Common myeloid progenitor, CD34-positive (primary cell): ENCODE data around the gene CDH13.

Experiments
- CTCF ChIA-PET: fragments of 350-600 bp; sonication (Branson Sonifier 250); formaldehyde crosslinking; loops from one replicate; lab custom pipeline; 2021; ENCODE audit warnings: antibody characterized with exemption; lab: Charles Lee
- POLR2A ChIA-PET: fragments of 350-600 bp; sonication (Branson Sonifier 250); formaldehyde crosslinking; loops from one replicate; lab custom pipeline; 2021; ENCODE audit warnings: antibody characterized with exemption; lab: Charles Lee
- DNase-seq, 3 donors: peaks; one replicate each; pipeline versions ENCODE4 v3.0.0 to v3.0.0-alpha.2; 2013
- H3K27ac ChIP-seq, 2 experiments: 1 replicate in 1 of 2; 2 replicates in 1 of 2; pipeline ENCODE4 v1.7.0; 2013; ENCODE audit warnings: inconsistent platforms in 2 of 2, low read length in 2 of 2, mild to moderate bottlenecking in 2 of 2, low read depth in 1 of 2, moderate library complexity in 1 of 2; ENCODE audit not compliant: severe bottlenecking in 2 of 2, insufficient read depth in 1 of 2, poor library complexity in 1 of 2
- H3K27me3 ChIP-seq, 5 experiments: replicated peaks in 2 of 5; 1 replicate in 3 of 5; 2 replicates in 2 of 5; pipeline versions ENCODE4 v1.6.1 to v1.7.0; 2013; ENCODE audit warnings: low read length in 4 of 5, mild to moderate bottlenecking in 2 of 5, moderate library complexity in 2 of 5, inconsistent platforms in 1 of 5; ENCODE audit not compliant: insufficient read depth in 5 of 5, control insufficient read depth in 4 of 5
- H3K36me3 ChIP-seq, 4 experiments: 1 replicate in 2 of 4; 2 replicates in 2 of 4; pipeline versions ENCODE4 v1.6.1 to v1.7.0; 2013; ENCODE audit warnings: low read length in 3 of 4, control low read depth in 1 of 4, mild to moderate bottlenecking in 1 of 4; ENCODE audit not compliant: control insufficient read depth in 4 of 4, insufficient read depth in 4 of 4
- H3K4me1 ChIP-seq, 4 experiments: 1 replicate in 3 of 4; 2 replicates in 1 of 4; pipeline versions ENCODE4 v1.6.1 to v1.7.1; 2013; ENCODE audit warnings: low read length in 3 of 4, mild to moderate bottlenecking in 3 of 4, control low read depth in 1 of 4, inconsistent platforms in 1 of 4, moderate library complexity in 1 of 4; ENCODE audit not compliant: control insufficient read depth in 4 of 4, insufficient read depth in 4 of 4; ENCODE audit errors: control extremely low read depth in 1 of 4
- H3K4me3 ChIP-seq, 7 experiments: 1 replicate in 4 of 7; 2 replicates in 3 of 7; pipeline versions ENCODE4 v1.5.1 to v1.7.0; 2013; ENCODE audit warnings: mild to moderate bottlenecking in 7 of 7, low read length in 6 of 7, moderate library complexity in 6 of 7, inconsistent platforms in 2 of 7, low read depth in 2 of 7, control low read depth in 1 of 7; ENCODE audit not compliant: insufficient read depth in 4 of 7, control insufficient read depth in 1 of 7; ENCODE audit errors: extremely low read depth in 1 of 7
- H3K9me3 ChIP-seq, 5 experiments: 1 replicate in 4 of 5; 2 replicates in 1 of 5; pipeline versions ENCODE4 v1.6.1 to v1.7.1; 2013; ENCODE audit warnings: low read length in 4 of 5, mild to moderate bottlenecking in 2 of 5, inconsistent platforms in 1 of 5, low read depth in 1 of 5, moderate library complexity in 1 of 5; ENCODE audit not compliant: control insufficient read depth in 4 of 5, insufficient read depth in 2 of 5; ENCODE audit errors: control extremely low read depth in 1 of 5
- WGBS: methylation state at CpG from one replicate; pipeline ENCODE4 v1.1.5; 2013; ENCODE audit not compliant: insufficient coverage; 5-methylcytosine and 5-hydroxymethylcytosine counted together

CDH13 gene

DNA sequence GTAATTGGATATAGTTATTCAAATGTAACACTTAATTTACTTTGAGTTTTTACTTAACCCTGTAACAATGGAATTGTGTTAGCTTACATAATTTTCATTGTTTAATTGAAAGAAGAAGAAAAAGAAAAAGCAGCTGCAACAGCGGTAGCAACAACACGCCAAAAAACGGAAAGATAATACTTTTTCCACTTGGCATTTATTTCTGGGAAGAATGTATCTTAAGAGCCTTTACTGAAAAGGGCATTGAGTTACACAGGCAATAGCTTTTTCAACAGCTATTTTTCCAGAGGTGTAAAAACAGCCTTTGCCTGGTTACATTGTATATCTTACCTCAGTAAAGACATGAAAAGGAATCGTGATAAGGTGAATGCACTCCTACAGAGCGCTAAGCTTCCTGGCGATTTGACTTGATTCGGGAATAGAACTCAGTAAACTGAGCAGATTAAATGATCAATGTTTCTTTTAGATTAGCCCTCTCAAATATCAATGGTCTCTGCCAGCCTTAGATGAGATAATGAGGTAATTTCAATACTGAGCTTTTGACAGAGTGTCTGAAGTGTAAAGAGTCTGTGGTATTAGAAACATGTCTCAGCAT is 311.3 kb downstream of the CDH13 start:
- Histone ChIP-seq H3K36me3 (no peaks in the 10 kb centered on the region), H3K9me3 (peaks cover 0 to 9% (median 4%) of the 10 kb centered on the region in 5 experiments), H3K4me1 (peaks cover 0 to 16% (median 0%) of the 10 kb centered on the region in 4 experiments), H3K4me3 (no peak overlapping the region), H3K27ac (no peak overlapping the region), H3K27me3 (peaks cover 0 to 2% (median 0%) of the 10 kb centered on the region in 5 experiments)
- ChIA-PET CTCF (interaction anchor here (0.5 to 1.8 kb wide), 3 partner anchors 11 to 1910 kb away, joined by 3 to 4 read pairs (median 3); no protein-coding TSS in a partner anchor), POLR2A (no interaction called here)
- WGBS = 89% methylated on average over 5 of the region's 7 CpGs
- no peak for DNase-seq

GRCh38 chr16:82943371-82943770 is 316.6 kb downstream of the CDH13 start:
- H3K4me1 ChIP-seq = no peaks in the 10 kb centered on the region
- no CpG with 5 or more reads among the region's 1 CpG for WGBS
- no peak overlapping the region for H3K4me3 ChIP-seq
- H3K36me3 ChIP-seq = no peaks in the 10 kb centered on the region
- H3K27me3 ChIP-seq = peaks cover 0 to 2% (median 0%) of the 10 kb centered on the region in 5 experiments
- no peaks in the 10 kb centered on the region for H3K9me3 ChIP-seq
- ChIA-PET CTCF (no interaction called here), POLR2A (no interaction called here)
- no peak for DNase-seq
- H3K27ac ChIP-seq = no peak overlapping the region

- peak; percentile 34 to 58 (median 56) for DNase-seq
- CTCF ChIA-PET = interaction anchor here (1.4 kb wide), 1 partner anchor 9 kb away, joined by 4 read pairs; no protein-coding TSS in a partner anchor
- WGBS = 50% methylated on average over 2 of the region's 12 CpGs
- Histone ChIP-seq H3K4me3 (no peak overlapping the region), H3K27me3 (peaks cover 0 to 2% (median 0%) of the 10 kb centered on the region in 5 experiments), H3K4me1 (no peaks in the 10 kb centered on the region), H3K36me3 (no peaks in the 10 kb centered on the region), H3K9me3 (no peaks in the 10 kb centered on the region), H3K27ac (no peak overlapping the region)
- POLR2A ChIA-PET = no interaction called here
Observed at GRCh38 chr16:82945420-82946101, 318.8 kb downstream of the CDH13 start.

GRCh38 chr16:82947698-82948097 is 320.9 kb downstream of the CDH13 start:
- Histone ChIP-seq H3K4me3 (no peak overlapping the region), H3K27ac (no peak overlapping the region), H3K27me3 (peaks cover 0 to under 1% (median 0%) of the 10 kb centered on the region in 5 experiments), H3K4me1 (no peaks in the 10 kb centered on the region), H3K36me3 (no peaks in the 10 kb centered on the region), H3K9me3 (no peaks in the 10 kb centered on the region)
- ChIA-PET POLR2A (interaction anchor here (0.6 kb wide), 1 partner anchor 105 kb away, joined by 3 read pairs; no protein-coding TSS in a partner anchor), CTCF (no interaction called here)
- no peak for DNase-seq

DNA sequence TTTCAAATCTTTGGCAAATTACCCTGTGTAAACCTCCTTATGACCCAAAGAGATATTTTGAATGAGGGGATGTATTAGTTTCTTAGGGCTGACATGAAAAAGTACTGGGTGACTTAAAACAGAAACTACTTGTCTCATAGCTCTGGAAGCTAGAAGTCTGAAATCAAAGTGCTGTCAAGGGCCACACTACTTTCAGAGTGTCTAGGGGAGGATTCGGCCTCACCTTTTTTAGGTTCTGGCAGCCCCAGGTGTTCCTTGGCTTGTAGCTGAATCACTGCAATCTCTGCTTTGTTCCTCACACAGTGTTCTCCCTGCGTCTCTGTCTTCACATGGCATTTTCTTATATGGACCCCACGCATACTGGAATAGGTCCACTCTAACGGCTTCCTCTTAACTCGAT is 322.2 kb downstream of the CDH13 start:
- Histone ChIP-seq H3K9me3 (no peaks in the 10 kb centered on the region), H3K36me3 (no peaks in the 10 kb centered on the region), H3K27me3 (no peaks in the 10 kb centered on the region), H3K4me3 (no peak overlapping the region), H3K4me1 (no peaks in the 10 kb centered on the region), H3K27ac (no peak overlapping the region)
- POLR2A ChIA-PET = no interaction called here
- CTCF ChIA-PET = no interaction called here
- DNase-seq = no peak
- WGBS = 90% methylated on average over 5 of the region's 5 CpGs

DNA sequence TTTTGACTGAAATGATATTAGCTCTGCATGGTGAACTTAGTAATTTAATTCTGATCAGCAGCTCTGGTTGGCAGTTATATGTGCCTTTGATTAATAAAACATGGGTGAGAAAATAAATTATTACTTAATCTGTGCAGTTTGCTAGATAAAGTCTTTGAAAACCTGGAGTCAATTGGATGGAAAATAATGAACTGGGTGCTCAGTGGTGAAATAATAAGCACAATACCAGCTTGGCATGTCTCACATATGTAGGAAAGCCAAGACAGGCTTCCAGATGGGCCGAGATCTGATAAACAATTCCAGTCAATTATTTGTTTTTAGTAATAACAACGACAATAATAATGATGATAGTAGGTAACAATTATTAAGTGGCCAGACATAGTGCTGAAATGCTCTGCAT is 326.7 kb downstream of the CDH13 start:
- ChIA-PET POLR2A (no interaction called here), CTCF (no interaction called here)
- WGBS = no CpG with 5 or more reads among the region's 2 CpGs
- Histone ChIP-seq H3K27ac (no peak overlapping the region), H3K4me3 (no peak overlapping the region), H3K4me1 (no peaks in the 10 kb centered on the region), H3K9me3 (peaks cover 0 to 2% (median 0%) of the 10 kb centered on the region in 5 experiments), H3K36me3 (no peaks in the 10 kb centered on the region), H3K27me3 (no peaks in the 10 kb centered on the region)
- DNase-seq = no peak

DNA sequence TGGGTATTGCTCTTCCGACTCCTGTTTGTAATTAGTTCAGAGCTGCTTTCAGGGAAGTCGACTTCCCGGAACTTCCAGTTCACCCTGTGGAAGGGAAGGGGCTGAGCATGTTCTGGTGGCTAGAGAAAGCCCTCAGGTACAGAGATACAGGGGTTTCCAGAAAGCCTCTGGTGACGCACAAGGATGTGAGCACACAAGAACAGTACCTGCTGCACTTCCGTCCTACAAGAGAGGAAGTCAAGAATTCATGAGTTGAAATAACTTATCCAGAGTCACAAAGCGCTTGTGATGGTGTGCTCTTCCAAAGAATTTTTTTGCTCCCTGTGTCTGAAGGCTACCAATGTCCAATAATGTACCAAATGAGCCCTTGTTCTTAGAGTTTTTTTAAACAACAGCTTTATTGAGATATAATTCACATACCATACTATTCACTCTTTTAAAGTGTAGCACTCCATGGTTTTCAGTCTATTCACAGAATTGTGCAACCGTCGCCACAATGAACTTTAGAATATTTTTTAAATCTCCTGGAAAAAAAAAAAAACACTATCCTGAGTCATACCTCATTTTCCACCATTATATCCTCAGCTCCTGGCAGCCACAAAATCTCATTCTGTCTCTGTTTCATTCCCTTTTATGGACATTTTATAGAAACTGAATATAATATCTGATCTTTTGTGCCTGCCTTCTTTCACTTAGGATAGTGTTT is 327.6 kb downstream of the CDH13 start:
- Histone ChIP-seq H3K36me3 (no peaks in the 10 kb centered on the region), H3K4me3 (no peak overlapping the region), H3K27ac (no peak overlapping the region), H3K9me3 (peaks cover 0 to 2% (median 0%) of the 10 kb centered on the region in 5 experiments), H3K4me1 (no peaks in the 10 kb centered on the region), H3K27me3 (no peaks in the 10 kb centered on the region)
- ChIA-PET CTCF (no interaction called here), POLR2A (no interaction called here)
- 89% methylated on average over 7 of the region's 8 CpGs for WGBS
- DNase-seq = no peak
